ENCODE measurements around the gene ABCA12.

ABCA12 gene

GRCh38 chr2:215110918-215111317, 27.5 kb downstream of the ABCA12 start:
- DNase-seq: no peak

DNA sequence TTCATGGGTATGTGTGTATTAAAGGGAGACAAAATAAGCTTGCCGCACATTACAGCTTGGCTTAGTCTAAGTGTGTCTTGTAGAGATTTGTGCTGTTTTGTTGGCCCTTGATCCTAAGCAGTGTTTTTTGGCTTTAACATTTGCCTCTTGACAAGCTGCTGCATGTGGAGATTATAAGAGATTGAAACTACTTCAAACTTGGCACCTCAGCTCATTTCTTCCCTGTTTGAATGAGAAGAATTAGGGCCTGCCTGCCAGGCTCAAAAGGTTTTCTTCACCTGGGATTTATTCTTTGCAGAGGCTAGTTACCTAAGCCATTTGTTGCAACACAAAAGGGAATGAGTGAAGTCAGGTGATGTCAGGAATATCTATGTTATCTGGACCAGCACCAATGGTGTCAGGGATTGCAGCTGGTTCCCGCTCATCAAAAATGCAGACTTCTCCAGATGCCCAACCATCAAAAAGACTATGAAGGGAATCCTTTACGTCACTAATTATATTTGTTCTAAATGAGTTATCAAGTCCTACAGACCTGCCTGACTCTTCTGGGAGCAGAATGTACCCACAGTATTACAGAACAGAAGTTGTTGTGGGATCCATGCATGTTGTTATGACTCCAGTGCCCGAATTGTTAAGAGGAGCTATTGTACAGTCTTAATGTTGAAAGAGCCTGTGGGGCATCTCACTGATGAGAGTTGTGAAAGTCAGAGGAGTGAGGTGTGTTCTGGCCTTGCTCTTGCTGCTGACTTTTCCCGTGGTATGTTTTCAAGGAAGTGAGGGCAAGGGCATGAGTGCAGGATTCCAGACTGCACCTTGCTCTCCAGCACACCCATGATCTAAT, 31.0 kb downstream of the ABCA12 start:
- no peak for DNase-seq

DNA sequence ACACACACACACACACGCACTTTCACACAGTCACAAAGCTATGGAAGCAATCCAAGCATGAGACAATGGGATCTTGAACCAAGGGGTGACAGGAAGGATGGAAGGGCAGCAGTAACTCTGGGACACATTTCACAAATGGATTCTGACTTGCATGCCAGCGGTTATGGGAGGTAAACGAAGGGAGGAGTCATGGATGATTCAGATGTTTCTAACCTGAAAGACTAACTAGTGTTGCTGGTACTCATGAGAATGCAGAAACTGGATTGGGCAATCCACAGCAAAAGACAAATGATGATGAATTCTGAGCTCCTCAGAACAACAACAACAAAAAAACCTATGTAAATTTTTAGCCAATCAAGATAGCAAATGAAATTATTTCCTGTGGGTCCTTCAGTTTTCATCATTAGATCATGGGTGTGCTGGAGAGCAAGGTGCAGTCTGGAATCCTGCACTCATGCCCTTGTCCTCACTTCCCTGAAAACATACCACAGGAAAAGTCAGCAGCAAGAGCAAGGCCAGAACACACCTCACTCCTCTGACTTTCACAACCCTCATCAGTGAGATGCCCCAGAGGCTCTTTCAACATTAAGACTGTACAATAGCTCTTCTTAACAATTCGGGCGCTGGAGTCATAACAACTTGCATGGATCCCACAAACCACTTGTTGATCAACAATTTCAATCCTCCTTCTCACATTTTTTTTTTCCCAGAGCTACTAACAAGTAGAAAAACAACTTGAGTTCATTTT, 32.6 kb downstream of the ABCA12 start:
- DNase-seq: no peak

GRCh38 chr2:215104226-215104625, 34.2 kb downstream of the ABCA12 start:
- DNase-seq: no peak

DNA sequence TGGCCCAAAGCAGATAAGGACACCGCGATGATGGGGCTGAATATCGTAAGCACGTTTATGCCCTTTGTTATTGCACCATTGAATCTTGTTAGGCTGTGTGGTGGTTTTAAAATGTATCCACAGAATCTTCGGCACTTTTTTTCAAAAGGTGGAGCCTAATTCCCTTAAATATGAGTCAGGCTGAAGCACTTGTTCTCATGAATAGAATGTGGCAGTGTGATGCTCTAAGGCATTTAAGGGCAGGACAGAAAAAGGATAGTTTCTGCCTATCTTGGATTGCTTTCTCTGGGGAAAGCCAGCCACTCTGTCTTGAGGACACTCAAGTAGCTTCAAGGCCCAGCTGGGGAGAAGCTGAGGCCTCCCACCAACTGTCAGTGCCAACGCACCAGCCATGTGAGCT, 39.6 kb downstream of the ABCA12 start:
- no peak for DNase-seq

DNA sequence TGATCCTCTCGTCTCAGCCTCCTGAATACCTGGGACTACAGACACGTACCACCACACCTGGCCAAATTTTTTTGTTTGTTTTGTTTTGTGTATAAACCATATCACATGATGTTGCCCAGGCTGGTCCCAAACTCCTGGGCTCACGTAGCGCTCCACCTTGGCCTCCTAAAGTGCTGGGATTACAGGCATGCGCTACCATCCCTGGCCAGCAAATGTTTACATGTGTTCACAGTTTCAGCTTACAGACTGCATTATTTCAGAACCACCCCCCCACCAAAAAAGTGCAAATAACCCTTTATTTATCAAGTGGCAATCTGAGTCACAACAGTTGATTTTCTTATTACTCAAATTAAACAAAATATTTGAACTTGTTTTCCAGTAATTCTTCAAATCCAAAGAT, 54.3 kb downstream of the ABCA12 start:
- no peak for DNase-seq

DNA sequence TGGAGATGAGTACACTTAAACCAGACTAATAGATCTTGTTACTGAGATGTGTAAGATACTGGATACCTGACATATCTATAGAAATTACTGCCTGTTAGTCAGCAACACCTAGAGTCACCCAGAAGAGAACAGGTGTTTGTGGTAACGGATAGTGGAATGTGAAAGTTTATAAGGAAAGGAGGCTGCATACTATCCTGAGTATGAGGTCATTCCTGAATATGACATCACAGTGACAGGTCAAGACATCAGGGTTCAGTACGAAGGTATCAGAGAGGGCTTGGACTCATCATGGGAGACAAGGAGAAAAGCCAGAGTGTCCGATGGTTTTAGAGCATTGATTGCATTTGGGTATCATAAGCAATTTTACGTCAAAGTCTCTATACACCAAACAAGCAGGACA, 55.3 kb downstream of the ABCA12 start:
- no peak for DNase-seq

DNA sequence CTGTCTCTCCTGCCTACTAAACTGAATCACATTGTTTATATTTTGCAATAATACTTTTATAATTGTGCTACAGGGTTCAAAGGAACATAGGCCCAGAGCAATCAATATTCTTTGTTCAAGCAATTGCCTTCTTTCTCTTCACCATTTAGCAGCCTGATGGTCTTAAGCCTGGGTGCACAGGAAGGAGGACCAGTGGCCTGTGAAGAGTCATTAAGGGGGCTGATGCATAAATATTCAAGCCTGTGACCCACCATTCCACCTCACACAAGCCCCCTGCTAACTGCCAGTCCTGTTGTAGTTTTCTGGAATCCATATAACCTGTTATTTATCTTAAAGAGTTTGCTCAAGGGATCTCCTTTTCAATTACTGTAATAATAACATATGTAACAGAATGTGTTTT, 56.0 kb downstream of the ABCA12 start:
- no peak for DNase-seq

DNA sequence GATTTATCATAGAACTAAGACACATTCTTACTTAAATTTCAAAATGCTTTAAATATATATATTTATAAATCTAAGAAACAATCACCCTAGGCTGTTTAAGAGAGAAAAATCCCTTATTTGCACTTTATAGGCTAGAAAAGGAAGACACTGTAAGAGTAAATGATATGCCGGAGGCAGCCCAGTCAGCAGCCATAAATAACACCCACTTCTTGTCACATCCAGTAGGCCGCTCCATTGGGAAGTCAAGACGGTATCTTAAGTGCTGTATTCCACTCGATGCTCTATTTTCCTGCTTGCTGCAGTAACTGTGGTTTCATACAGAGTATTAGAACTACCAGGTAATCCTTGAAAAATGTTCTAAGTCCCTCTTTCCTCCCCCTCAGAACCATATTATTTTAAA, 57.9 kb downstream of the ABCA12 start:
- DNase-seq: no peak

DNA sequence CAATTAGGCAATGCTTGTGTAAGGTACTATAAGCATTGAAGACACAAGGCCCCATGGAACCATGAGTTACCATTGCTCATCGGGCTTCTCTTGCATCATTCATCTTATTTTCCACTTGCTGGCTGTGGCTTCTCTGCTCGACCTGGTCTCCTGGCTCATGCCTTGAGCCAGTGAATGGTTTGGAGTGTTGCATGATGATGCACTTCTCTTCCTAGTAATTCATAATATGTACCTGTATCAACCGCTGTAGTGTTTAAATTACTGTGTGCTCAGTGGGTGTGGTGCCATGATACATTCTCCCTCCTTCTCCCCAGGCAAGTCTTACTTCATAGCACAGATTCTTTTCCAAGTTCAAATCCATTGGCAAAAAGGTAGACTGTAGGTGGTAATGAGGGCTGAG, 66.8 kb downstream of the ABCA12 start:
- DNase-seq: no peak

GRCh38 chr2:215068399-215068798, 70.0 kb downstream of the ABCA12 start:
- DNase-seq: no peak

GRCh38 chr2:215066124-215066523, 72.3 kb downstream of the ABCA12 start:
- DNase-seq: no peak

- no peak for DNase-seq
Measured at GRCh38 chr2:215063526-215063925, 74.9 kb downstream of the ABCA12 start.

GRCh38 chr2:215060861-215061536, 77.4 kb downstream of the ABCA12 start:
- DNase-seq: peak; percentile 3

GRCh38 chr2:215059724-215060123, 78.7 kb downstream of the ABCA12 start:
- no peak for DNase-seq

- no peak for DNase-seq
Measured at GRCh38 chr2:215055891-215056290, 82.5 kb downstream of the ABCA12 start.

GRCh38 chr2:215052810-215053209, 85.6 kb downstream of the ABCA12 start:
- DNase-seq: no peak

DNA sequence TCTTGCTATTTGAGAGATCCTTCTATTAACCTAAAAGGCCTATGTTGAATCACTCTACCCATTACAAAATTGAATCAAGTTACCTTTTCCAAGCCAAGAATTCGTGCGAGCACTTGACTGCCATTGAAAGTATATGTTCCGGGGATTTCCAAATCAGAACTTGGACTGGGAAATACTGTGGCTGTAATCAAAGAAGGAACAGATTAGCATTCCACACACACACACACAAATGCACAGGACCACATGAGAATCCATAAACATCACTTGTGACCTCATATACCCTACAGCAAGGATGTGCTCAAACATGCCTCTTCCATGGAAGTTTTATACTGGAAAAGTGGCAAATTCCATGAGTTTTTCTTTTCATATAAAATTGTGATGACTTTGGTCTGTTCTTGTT, 86.0 kb downstream of the ABCA12 start:
- no peak for DNase-seq

- no peak for DNase-seq
Measured at GRCh38 chr2:215049341-215049740, 89.1 kb downstream of the ABCA12 start.

DNA sequence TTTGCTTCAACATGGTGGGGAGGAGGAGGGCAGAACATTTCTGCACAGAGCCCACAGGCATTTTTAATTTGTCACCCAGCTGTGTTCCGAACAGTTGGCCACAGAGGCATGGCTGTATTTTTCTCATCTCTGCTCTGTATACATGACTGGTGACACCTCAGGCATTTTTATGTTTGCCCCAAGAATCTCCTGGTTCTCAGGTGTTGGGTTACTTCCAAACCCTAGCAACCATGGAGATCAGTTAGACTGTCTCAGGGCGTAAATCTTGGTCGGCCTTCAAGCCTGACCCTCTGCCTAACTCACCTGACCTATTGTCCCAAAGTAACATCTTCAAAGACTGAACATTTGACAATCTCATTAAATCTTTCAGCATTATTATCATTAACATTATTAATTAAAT, 100.0 kb downstream of the ABCA12 start:
- no peak for DNase-seq

DNA sequence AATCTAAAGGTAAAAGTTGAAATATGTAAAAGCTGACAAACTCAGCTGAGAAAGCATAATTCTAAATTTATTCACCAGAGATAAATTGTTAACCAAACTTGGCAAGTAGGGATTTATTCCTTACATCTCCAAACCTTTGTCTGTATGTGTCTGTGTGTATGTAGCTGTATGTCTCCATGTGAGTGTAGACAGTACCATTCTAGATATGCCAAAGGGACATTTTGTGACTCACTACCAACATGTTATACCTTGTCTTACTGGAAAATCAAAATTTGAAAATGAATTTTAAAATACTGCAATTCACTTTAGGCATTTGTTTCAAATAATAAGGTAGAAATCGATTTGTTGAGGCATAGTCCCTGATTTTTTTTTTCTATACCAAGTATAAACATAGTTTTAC, 102.1 kb downstream of the ABCA12 start:
- no peak for DNase-seq

- DNase-seq: no peak
Measured at GRCh38 chr2:215034154-215034553, 104.3 kb downstream of the ABCA12 start.

- DNase-seq: no peak
Measured at GRCh38 chr2:215032153-215032552, 106.3 kb downstream of the ABCA12 start.

DNA sequence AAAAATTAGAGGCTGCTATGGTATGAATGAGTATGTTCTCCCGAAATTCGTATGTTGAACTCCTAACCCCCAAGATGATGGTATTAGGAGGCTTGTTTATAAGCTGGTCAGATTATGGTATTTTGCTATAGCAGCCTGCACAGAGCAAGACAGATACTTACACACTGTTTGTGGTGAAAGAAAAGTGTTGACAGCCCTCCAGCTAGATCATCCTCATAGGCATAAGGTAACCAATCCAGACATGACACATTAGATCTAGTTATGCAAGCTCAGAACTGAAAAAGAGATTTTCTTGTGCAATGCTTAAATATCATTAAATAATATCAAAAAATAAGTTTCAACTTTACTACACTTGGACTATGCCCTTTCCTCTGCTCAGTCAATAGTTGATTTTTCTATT, 107.1 kb downstream of the ABCA12 start:
- no peak for DNase-seq

All from NCI-H774 (cell line).